Stimulated activated naive CD4-positive, alpha-beta T cell treated with Interleukin-2 at 50 U/mL for 16 hours (primary cell): ENCODE results near the gene SLX4.

Source experiments
- DNase-seq: peaks from one replicate; lab custom pipeline; 2025; lab: John Stamatoyannopoulos, UW

Gene SLX4

DNA sequence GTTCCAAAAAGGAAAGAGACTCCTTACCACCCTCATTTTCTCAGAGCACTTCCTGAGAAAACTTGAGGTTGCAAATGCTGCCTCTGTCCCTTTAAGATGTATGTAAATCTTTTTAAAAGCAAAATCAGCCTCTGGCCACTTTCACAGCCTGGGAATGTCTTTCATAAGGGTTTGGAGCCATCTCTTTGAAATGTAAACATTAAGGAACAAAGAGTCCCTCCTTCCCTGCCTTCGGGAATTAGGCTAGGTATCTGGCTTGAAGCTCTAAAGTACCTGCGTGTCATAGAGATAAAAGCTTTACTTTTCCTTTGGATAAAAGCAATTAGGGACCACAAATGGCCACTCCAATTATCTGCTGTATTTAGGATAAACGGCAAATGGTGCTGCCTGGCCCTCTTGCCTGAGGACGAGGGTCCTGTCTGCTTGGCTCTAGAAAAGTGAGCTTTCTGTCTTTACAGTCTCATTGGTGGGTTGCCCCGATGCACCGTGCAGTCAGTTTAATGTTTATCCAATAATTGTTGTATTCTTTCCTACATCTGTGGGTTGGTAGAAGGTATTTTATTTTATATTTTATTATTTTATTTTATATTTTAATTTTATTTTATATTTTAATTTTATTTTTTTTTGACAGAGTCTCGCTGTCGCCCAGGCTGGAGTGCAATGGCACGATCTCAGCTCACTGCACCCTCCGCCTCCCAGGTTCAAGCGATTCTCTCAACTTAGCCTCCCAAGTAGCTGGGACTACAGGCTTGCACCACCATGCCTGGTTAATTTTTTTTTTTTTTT is 58.1 kb downstream of the SLX4 start:
- no peak for DNase-seq

GRCh38 chr16:3550851-3551847 is 60.3 kb downstream of the SLX4 start:
- no peak for DNase-seq

DNA sequence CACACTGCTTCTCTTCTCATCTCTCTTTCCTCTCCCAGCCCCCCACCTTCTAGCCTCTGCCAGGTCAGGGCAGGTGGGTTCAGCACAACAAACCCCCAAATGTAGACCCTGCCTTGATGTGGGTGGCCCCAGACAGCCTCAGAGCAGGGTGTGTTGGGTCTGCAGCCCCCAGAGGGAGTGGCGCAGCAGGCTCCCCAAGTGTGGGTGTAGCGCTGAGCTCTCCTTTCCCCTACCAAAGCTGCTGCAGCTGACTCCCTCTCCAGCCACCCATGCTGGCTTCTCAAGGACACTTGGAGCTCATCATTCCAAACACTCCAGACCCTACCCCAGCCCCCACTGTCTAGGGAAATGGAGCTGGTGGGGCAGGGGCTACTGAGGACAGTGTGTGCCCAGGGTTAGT is 61.5 kb downstream of the SLX4 start:
- no peak for DNase-seq

DNA sequence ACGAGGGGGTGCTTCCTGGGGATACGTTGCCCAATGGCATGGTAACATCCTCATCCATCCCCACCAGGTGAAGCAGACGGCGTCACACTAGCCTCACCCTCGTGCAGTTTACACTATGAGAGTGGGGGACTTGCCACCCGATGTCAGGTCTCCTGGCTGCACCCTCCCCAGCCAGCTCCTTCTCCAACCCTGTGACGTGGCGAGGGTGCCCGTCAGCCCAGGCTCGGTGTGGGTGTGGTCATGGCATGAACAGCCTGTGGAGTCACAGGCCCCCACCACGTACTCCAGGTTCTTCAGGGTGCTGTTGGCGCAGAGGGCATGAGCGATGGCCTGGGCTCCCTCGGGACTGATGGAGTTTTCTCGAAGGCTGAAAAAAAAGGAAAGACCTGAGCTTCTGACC is 62.5 kb downstream of the SLX4 start:
- DNase-seq, result no peak

DNA sequence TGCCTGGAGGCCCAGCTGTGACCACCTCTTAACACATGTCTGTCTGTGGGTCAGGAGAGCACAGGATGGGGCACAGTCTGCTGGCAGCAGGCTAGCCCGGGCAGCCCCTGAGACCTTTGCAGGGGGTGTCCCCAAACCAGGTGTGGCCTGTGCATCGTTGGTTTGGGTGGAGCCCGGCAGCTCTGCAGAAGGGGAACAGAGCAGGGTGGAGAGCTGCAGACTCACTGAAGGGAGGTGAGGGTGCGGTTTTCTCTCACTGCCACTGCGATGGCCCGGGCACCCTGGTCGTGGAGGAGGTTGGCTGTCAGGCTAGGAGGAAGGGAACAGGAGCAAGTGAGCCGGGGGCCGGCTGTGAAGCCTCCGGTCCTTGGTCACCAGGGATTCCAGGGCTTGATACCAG is 63.0 kb downstream of the SLX4 start:
- DNase-seq, result no peak

- no peak for DNase-seq
Measured at GRCh38 chr16:3546986-3547682, 64.3 kb downstream of the SLX4 start.

GRCh38 chr16:3542601-3543373 is 68.6 kb downstream of the SLX4 start:
- DNase-seq, result no peak

DNA sequence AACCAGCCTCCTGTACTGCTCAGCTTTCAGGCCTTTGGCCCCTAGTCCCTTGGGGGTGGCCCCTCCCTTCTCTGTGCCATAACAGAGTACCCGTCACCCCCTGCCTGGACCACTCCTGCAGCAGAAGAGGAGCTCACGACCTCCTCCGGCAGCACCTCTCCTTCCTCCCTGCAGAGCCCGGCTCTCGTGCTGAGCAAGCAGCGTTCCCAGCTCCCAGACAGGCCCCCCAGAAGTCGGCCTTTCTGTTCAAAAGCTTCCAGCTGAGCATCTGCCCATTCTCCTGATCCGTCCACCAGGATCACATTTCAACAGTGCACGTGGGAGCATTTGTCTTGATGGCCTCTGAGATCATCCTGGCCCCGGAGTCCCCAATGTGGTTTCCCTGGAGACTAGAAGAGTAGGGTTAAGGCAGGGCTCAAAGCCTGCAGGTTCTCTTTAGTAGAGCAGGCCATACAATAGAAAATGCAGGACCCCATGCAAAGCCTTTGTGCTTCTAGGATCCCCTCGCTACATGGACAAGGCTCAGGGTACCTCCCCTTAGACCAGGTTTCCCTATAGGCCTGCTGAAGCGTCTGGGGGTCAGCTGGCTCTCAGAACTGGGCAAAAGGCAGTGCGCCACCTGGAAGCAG is 69.8 kb downstream of the SLX4 start:
- no peak for DNase-seq

- no peak for DNase-seq
Measured at GRCh38 chr16:3538222-3538621, 73.2 kb downstream of the SLX4 start.

DNA sequence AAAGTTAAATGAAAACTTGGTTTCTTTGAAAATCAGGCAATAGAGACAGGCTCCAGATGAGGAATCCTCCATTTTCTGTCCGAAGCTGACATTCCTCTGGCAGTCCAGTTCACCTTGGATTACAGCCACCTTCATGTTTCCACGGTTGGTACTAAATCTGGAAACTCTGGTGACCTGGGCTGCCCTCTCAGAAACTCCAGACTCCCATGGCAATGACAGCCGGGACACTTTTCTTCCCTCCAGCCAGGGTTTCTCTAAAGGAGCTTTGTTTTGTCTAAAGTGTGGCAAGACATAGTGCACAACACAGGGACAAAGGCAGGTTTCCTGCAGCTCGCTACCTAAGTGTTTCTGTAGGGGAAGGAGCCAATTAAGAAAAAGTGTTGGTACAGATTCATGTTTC is 74.6 kb downstream of the SLX4 start:
- no peak for DNase-seq

- no peak for DNase-seq
Measured at GRCh38 chr16:3536271-3536731, 75.1 kb downstream of the SLX4 start.

- DNase-seq, result no peak
Measured at GRCh38 chr16:3534126-3534525, 77.3 kb downstream of the SLX4 start.

DNA sequence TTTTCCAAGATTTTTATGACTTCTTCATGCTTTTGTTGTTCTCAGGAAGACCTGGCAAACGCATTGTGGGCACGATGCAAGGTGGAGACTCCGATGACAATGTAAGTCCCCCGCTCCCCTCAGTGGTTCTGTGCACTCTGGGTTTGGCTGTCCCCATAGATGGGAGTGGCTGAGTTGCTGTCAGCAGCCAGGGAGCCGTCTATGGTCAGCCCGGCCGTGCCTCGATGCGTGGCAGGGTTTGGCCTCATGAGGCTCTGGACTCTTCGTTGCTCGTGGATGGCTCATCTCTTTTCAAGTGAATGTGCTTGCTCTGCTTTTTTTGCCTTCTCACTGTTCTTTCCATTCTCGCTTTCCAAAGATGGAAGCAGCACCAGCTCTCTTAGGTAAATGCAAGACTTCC is 78.7 kb downstream of the SLX4 start:
- DNase-seq, result no peak
